MM.1S (cell line): ENCODE measurements around the gene HS2ST1.

Experiments used
- EZH2 ChIP-seq: fragments of 300-600 bp; sonication (generic); optimal IDR thresholded peaks from 2 replicates; pipeline ENCODE3; 2017; ENCODE audit warnings: low read depth, mild to moderate bottlenecking, antibody characterized with exemption, low read length, mixed read lengths
- EZH2phosphoT487 ChIP-seq: fragments of 300-600 bp; sonication (generic); IDR thresholded peaks from 2 replicates; pipeline ENCODE4 v1.6.1; 2018; ENCODE audit warnings: antibody characterized with exemption, low read length
- TF ChIP-seq, protein P1 (sequence below): fragments of 300-600 bp; sonication (generic); IDR thresholded peaks from 2 replicates; pipeline ENCODE4 v1.5.1; 2016; ENCODE audit warnings: antibody characterized with exemption, low read length, mixed read lengths

DNA sequence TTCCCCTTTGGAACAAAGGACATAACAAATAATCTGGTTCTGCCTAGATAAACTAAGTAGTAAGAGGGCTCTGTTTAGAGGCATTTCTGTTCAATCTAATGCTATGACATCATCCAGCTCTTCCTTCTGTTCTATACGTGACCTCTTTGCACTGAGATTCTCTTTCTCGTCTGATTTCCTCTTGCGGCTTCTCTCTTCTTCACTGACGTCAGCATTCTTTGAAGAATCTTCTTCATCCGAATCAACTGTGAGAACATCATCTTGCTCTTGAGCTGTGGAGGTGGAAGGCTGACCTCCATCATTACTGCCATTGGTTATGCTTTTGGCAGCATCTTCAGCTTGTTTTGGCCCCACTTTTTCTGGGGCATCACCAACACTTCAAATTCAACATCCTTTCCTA, 130.4 kb downstream of the HS2ST1 start:
- TF ChIP-seq, protein P1, sequence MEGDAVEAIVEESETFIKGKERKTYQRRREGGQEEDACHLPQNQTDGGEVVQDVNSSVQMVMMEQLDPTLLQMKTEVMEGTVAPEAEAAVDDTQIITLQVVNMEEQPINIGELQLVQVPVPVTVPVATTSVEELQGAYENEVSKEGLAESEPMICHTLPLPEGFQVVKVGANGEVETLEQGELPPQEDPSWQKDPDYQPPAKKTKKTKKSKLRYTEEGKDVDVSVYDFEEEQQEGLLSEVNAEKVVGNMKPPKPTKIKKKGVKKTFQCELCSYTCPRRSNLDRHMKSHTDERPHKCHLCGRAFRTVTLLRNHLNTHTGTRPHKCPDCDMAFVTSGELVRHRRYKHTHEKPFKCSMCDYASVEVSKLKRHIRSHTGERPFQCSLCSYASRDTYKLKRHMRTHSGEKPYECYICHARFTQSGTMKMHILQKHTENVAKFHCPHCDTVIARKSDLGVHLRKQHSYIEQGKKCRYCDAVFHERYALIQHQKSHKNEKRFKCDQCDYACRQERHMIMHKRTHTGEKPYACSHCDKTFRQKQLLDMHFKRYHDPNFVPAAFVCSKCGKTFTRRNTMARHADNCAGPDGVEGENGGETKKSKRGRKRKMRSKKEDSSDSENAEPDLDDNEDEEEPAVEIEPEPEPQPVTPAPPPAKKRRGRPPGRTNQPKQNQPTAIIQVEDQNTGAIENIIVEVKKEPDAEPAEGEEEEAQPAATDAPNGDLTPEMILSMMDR: no peak
- TF ChIP-seq EZH2: no peak
- no peak for TF ChIP-seq EZH2phosphoT487
